Lung (tissue), 12 donors: ENCODE data around the gene ENTPD6. TPM values are rescaled to one million over a fixed set of nuclear protein-coding genes. Genes with fewer than 3 reads are reported as not detected.

ENCODE experiments used
- ATAC-seq: fragments of 200-7000 bp; cut with Tn5 transposase; one replicate; pipeline ENCODE4 v1.9.1; 2020; ENCODE audit warnings: moderate number of reproducible peaks; ENCODE audit not compliant: insufficient read depth, low FRiP score
- DNase-seq, 3 donors: peaks; one replicate each; pipeline ENCODE4 v3.0.0-alpha.2; 2013 to 2017
- H3K27ac ChIP-seq, 2 donors: one replicate each; pipeline ENCODE4 v1.5.1; 2013; ENCODE audit warnings: mild to moderate bottlenecking in 2 of 2, moderate library complexity in 2 of 2, control low read depth in 1 of 2, inconsistent platforms in 1 of 2, low read depth in 1 of 2, low read length in 1 of 2
- H3K27me3 ChIP-seq, 3 donors: one replicate each; pipeline ENCODE4 v1.5.1; 2013; ENCODE audit warnings: low read length in 2 of 3; ENCODE audit not compliant: control insufficient read depth in 3 of 3, insufficient read depth in 3 of 3
- H3K36me3 ChIP-seq, 4 donors: one replicate each; pipeline ENCODE4 v1.5.1; 2013; ENCODE audit warnings: low read length in 4 of 4, mild to moderate bottlenecking in 1 of 4, moderate library complexity in 1 of 4; ENCODE audit not compliant: control insufficient read depth in 4 of 4, insufficient read depth in 4 of 4
- H3K4me1 ChIP-seq, 5 donors: one replicate each; pipeline ENCODE4 v1.5.1; 2013; ENCODE audit warnings: low read length in 5 of 5, mild to moderate bottlenecking in 2 of 5, moderate library complexity in 1 of 5; ENCODE audit not compliant: control insufficient read depth in 5 of 5, insufficient read depth in 5 of 5
- H3K4me3 ChIP-seq: one replicate; pipeline ENCODE4 v1.5.1; 2013; ENCODE audit warnings: mild to moderate bottlenecking, control low read depth, moderate library complexity
- H3K9ac ChIP-seq, 2 donors: one replicate each; pipeline ENCODE4 v1.5.1; 2013; ENCODE audit warnings: low read length in 2 of 2, control low read depth in 1 of 2; ENCODE audit not compliant: insufficient read depth in 1 of 2
- H3K9me3 ChIP-seq, 4 donors: one replicate each; pipeline ENCODE4 v1.5.1; 2013; ENCODE audit warnings: low read length in 3 of 4, mild to moderate bottlenecking in 1 of 4, moderate library complexity in 1 of 4; ENCODE audit not compliant: control insufficient read depth in 4 of 4, insufficient read depth in 3 of 4
- WGBS, 2 donors: extraction: QIAGEN DNeasy Blood & Tissue Kit; methylation state at CpG; one replicate each; pipeline ENCODE4 v1.1.7; 2013; 5-methylcytosine and 5-hydroxymethylcytosine counted together
- polyA plus RNA-seq, 2 donors: library from polyadenylated mRNA; stranded (reverse); fragments of 200-250 nt; gene quantifications; one replicate each; pipeline ENCODE4 v1.2.1, GENCODE V29; 2013
- total RNA-seq, 2 donors: library from RNA; depleted of rRNA in 1 of 2; stranded (reverse); fragments of >200 nt in 1 of 2; gene quantifications; one replicate each; pipeline ENCODE4 v1.2.1, GENCODE V29; 2014 to 2021
- TF ChIP-seq, protein P1 (sequence below): IDR thresholded peaks from 2 replicates; pipeline ENCODE4 v1.5.1; 2012; ENCODE audit warnings: mild to moderate bottlenecking; ENCODE audit errors: control extremely low read depth, extremely low read depth
- donor health status: control.
- donor health status: control.
- donor health status: Bipolar disorder and iron deficiency.
- donor health status: healthy.
- donor health status: DM: yes; HTN: yes; CAD: no.

ENTPD6 gene
- total and polyA plus RNA-seq, 4 donors: 33.8 to 78.8 (median 52.2) TPM

DNA sequence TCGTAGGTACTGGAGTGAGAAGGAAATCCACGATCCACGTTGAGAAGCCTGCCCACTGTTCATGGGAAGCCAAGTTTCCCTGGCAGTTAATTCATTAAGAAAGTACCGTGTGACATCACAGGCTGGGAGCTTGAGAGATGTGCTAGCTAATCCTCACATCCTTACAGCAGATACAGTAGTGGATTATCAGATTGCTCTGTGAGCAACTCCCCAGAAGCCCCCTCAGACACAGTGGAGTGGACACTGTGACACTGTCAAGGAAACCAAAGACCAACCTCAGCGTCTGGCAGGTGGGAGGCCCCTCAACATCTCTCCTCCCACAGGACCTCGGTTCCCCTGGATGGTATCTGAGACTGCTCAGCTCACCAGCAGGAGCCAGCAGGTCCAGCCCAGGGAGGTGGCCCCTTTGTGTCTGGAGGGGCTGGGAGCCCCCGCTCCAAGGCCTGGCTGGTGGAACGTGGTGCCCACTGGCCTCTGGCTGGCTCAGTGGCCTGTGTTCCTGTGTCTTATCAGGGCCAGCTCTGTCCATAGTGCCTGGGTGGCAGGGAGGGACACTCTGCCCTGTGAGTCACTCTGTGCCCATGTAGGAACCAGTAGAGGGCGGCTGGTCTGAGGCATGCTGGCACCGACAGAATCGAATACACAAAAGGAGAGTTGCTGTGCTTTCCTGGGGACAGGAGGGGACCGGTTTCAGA lies 59.6 kb downstream of the ENTPD6 start:
- no peaks in the 10 kb centered on the region for H3K27me3 ChIP-seq
- ATAC-seq (peak; percentile 84), DNase-seq (no peak)
- TF ChIP-seq, protein P1, sequence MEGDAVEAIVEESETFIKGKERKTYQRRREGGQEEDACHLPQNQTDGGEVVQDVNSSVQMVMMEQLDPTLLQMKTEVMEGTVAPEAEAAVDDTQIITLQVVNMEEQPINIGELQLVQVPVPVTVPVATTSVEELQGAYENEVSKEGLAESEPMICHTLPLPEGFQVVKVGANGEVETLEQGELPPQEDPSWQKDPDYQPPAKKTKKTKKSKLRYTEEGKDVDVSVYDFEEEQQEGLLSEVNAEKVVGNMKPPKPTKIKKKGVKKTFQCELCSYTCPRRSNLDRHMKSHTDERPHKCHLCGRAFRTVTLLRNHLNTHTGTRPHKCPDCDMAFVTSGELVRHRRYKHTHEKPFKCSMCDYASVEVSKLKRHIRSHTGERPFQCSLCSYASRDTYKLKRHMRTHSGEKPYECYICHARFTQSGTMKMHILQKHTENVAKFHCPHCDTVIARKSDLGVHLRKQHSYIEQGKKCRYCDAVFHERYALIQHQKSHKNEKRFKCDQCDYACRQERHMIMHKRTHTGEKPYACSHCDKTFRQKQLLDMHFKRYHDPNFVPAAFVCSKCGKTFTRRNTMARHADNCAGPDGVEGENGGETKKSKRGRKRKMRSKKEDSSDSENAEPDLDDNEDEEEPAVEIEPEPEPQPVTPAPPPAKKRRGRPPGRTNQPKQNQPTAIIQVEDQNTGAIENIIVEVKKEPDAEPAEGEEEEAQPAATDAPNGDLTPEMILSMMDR: no peak
- peaks cover 2 to 15% (median 8%) of the 10 kb centered on the region in 4 donors for H3K36me3 ChIP-seq
- no peaks in the 10 kb centered on the region for H3K9me3 ChIP-seq
- 80 to 89% methylated on average over 12 of the region's 12 CpGs for WGBS, 2 donors
- H3K4me3 ChIP-seq: no peak overlapping the region
- H3K9ac ChIP-seq: no peak overlapping the region
- H3K4me1 ChIP-seq: peaks cover 0 to 16% (median 0%) of the 10 kb centered on the region in 5 donors
- H3K27ac ChIP-seq: peak overlapping the region; percentile 46 to 87

DNA sequence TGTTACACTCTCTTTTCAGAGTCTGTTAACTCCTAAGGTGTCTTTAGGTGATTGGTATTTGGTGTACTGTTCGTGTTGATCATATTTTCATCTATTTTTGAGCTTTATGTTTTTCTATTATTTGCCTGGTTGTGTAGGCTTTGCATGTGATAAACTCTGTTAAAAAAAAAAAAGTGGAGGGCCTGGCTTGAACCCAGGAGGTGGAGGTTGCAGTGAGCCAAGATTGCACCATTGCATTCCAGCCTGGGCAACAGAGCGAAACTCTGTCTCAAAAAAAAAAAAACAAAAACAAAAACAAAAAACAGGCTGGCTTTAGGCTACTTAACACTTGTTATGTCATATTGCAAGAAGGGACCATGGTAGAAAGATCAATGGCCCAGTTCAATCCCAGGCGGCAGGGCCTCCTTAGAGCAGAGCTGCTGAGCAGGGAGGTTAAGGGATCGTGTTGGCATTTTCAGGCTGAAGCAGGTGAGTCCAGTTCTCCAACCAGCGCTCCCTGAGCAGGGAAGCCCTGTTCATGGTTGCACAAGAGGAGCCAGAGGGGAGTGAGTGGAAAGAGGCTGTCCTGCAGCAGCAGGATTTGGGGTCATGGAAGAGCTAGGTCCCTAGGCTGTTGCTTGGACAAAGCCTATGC lies 60.8 kb downstream of the ENTPD6 start:
- peaks cover 0 to 11% (median 0%) of the 10 kb centered on the region in 5 donors for H3K4me1 ChIP-seq
- no peaks in the 10 kb centered on the region for H3K27me3 ChIP-seq
- H3K36me3 ChIP-seq: peaks cover 6 to 15% (median 10%) of the 10 kb centered on the region in 4 donors
- WGBS, 2 donors: 72 to 94% methylated on average over 5 of the region's 5 CpGs
- no peak overlapping the region for H3K4me3 ChIP-seq
- ATAC-seq (peak; percentile 60), DNase-seq (no peak)
- TF ChIP-seq, protein P1: no peak
- no peak overlapping the region for H3K9ac ChIP-seq
- H3K27ac ChIP-seq: peak overlapping the region; percentile 54 to 79
- H3K9me3 ChIP-seq: no peaks in the 10 kb centered on the region

DNA sequence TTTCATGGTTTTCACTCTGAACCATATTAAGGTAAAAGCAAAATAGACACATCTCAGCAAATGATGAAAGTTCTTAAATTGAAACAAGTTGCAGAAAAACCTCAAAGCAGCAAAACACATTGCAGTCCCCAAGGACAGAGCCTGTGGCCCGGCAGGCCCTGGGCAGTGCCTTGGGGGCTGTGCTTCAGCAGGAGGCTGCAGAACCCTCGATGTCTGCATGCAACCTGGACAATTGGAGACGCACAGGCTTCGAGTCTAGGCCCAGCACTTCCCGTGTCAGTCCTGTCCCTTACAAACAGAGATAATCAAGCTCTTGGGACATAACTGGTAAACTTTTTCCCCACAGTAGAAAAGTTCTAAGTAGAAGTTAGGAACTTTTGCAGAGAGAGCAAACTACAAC lies 61.6 kb downstream of the ENTPD6 start:
- DNase-seq: no peak
- WGBS, 2 donors: 95 to 97% methylated on average over 5 of the region's 5 CpGs
- peak overlapping the region in 1 of 2 donors; percentile 38 for H3K27ac ChIP-seq

More for the DNA sequence above, 61.6 kb downstream of the ENTPD6 start:
- ATAC-seq: no peak
- H3K36me3 ChIP-seq: peaks cover 6 to 15% (median 10%) of the 10 kb centered on the region in 4 donors
- no peaks in the 10 kb centered on the region for H3K9me3 ChIP-seq
- no peaks in the 10 kb centered on the region for H3K27me3 ChIP-seq
- TF ChIP-seq, protein P1: no peak
- H3K4me1 ChIP-seq: peaks cover 0 to 11% (median 0%) of the 10 kb centered on the region in 5 donors
- no peak overlapping the region for H3K4me3 ChIP-seq
- no peak overlapping the region for H3K9ac ChIP-seq
